ENCODE data around the gene CRYGN. TPM values are rescaled to one million over a fixed set of nuclear protein-coding genes. Genes with fewer than 3 reads are reported as not detected.
A peak's percentile ranks its signal among the peaks of the same experiment; 100 is the strongest.

CRYGN gene, protein sequence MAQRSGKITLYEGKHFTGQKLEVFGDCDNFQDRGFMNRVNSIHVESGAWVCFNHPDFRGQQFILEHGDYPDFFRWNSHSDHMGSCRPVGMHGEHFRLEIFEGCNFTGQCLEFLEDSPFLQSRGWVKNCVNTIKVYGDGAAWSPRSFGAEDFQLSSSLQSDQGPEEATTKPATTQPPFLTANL
- under 1 TPM in 1 of 3 donors, not detected in 2; 0.51 TPM for total RNA-seq
- long read RNA-seq, donor 1, result 0 reads
- long read RNA-seq, donor 2, result 0 reads

DNA sequence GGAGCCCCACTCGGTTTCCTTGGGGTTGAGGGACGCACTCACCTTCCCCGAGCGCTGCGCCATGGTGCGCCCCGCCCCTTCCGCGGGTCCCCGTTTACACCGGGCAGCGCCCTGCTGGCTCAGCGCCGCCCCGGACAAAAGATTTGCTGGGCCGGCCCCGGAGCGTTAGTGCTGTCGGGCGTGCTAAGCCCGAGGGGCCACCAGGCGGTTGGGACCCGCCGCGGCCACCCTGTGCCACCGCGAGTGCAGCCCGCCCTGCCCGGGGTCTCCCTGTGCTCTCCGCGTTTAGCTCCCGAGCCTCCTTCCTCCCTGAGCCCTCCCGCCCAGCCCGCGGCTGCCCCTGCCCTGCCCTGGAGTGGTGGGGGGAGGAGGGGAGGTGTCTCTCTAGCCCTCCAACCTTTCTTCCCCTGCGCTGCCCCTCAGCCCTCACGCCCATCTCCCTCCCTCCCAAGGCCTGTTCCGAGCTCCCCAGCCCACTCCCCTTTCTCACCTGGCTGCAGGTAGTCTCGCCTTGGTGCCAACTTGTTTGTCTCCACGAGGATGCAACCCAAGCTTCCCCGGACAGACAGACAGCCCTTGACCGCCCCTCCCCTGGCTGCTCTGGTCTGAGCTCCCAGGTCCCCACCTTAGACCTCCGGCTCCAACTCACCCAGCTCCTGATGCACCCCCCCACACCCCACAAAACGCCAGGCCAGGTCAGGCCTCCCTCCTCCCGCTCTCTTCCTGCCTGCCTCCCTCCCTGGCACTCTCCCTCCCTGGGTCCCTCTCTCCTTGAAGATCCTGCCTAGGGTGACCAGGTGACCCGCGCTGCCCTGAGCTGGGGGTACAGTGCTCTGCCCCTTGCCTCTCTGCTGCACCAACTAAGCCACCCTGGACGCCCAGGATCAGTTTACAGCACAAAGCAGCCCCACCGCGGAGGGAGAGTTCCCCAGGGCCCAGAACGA lies at the start of gene CRYGN:
Gene CRYGN (minus strand): TSS at position 287 of the 944 bp plus-strand sequence. CDS start 224 bp downstream, at position 63.
- TF ChIP-seq, protein P1, sequence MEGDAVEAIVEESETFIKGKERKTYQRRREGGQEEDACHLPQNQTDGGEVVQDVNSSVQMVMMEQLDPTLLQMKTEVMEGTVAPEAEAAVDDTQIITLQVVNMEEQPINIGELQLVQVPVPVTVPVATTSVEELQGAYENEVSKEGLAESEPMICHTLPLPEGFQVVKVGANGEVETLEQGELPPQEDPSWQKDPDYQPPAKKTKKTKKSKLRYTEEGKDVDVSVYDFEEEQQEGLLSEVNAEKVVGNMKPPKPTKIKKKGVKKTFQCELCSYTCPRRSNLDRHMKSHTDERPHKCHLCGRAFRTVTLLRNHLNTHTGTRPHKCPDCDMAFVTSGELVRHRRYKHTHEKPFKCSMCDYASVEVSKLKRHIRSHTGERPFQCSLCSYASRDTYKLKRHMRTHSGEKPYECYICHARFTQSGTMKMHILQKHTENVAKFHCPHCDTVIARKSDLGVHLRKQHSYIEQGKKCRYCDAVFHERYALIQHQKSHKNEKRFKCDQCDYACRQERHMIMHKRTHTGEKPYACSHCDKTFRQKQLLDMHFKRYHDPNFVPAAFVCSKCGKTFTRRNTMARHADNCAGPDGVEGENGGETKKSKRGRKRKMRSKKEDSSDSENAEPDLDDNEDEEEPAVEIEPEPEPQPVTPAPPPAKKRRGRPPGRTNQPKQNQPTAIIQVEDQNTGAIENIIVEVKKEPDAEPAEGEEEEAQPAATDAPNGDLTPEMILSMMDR (IDR thresholded peaks at IDR 0.05), result no peak
- intact Hi-C loops (cut with DNase I, micrococcal nuclease), result no loop called here
- Histone ChIP-seq H3K4me3 (no peak within 1 kb of the TSS), H3K36me3 (ENCODE audit: low read depth) (no peaks in the 10 kb centered on the region), H3K4me1 (ENCODE audit: low read depth) (peaks cover 7% of the 10 kb centered on the region), H3K9me3 (no peaks in the 10 kb centered on the region)
- ATAC-seq, result peak; percentile 34
- DNase-seq, result no peak

DNA sequence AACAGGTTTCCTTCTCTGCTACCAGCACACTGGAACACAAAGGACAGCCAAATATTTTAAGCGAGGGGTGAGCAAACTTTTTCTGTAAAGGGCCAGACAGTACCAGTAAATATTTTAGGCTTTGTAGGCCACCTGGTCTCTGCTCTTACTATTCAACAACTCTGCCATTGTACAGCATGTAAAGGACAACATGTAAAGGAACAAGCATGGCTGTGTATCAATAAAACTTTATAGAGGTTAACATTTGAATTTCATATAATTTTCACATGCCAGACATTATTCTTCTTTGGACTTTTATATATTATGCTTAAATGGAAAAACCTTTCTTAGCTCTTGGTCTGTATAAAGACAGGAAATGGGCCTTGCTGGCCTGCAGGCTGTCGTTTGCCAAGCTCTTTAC lies 49.6 kb upstream of the CRYGN start:
- TF ChIP-seq, protein P1 (IDR thresholded peaks at IDR 0.05), result no peak
- ATAC-seq (no peak), DNase-seq (no peak)
- Histone ChIP-seq H3K4me1 (ENCODE audit: low read depth) (no peaks in the 10 kb centered on the region), H3K4me3 (no peak overlapping the region), H3K36me3 (ENCODE audit: low read depth) (no peaks in the 10 kb centered on the region), H3K9me3 (no peaks in the 10 kb centered on the region)
- intact Hi-C loops (cut with DNase I, micrococcal nuclease), result no loop called here

DNA sequence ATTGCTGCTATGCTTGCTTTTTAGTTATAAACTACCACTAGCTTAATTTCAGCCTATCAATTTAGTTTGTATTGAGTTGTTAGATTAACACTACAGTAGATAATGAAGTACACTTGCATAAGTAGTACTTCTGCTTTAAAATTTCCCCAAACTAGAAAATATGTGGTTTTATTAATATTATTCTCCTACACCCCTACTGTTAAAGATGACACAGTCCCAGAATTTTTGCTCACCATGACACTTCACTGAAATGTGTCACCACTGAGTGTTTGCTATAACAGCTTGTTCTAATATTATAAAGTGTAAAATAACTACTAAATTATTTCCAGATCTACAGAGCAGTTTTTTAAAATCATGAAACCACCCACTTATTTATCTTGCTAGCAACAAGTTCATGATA lies 48.2 kb upstream of the CRYGN start:
- Histone ChIP-seq H3K4me3 (no peak overlapping the region), H3K36me3 (ENCODE audit: low read depth) (no peaks in the 10 kb centered on the region), H3K9me3 (no peaks in the 10 kb centered on the region), H3K4me1 (ENCODE audit: low read depth) (no peaks in the 10 kb centered on the region)
- intact Hi-C loops (cut with DNase I, micrococcal nuclease), result no loop called here
- DNase-seq (no peak), ATAC-seq (no peak)
- TF ChIP-seq, protein P1 (IDR thresholded peaks at IDR 0.05), result no peak

DNA sequence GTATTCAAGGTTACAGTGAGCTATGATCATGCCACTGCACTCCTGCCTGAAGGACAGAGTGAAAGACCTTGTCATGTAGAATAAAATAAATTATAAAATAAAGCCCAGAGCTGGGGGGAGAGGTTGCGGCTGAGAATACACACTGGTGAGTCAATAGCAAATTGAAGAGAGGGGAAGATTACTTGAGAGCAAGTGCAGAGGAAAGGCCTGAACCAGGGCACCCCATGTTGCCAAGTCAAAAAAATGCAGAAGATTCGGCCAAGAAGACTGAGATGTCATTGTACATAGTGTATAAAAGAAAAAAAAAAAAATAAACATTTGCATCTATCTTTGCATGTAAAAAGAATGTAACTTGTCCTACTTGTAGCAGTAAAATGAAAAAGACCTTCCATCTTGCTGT lies 47.3 kb upstream of the CRYGN start:
- TF ChIP-seq, protein P1 (IDR thresholded peaks at IDR 0.05), result no peak
- H3K4me1 ChIP-seq (ENCODE audit: low read depth), result no peaks in the 10 kb centered on the region
- ATAC-seq (no peak), DNase-seq (no peak)
- no peaks in the 10 kb centered on the region for H3K9me3 ChIP-seq
- intact Hi-C loops (cut with DNase I, micrococcal nuclease), result no loop called here
- H3K4me3 ChIP-seq, result no peak overlapping the region
- H3K36me3 ChIP-seq (ENCODE audit: low read depth), result no peaks in the 10 kb centered on the region

DNA sequence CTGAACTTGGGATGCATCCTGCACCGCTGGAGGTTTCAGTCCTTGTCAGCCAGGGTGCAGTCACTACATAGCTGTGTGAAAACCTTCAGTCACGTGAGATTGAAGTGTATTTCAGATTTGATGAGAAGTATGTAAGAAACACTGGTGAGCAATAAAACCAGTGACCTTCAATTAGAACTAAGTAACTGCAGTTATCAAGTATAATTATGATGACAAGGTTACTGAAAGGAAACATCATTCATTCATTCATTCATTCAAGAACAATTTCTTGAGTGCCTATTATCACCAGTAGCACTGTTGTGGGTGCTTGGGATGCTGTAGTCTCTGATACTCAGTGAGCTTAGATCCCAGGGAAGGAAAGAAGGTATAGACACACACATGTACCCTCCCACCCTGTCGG lies 46.1 kb upstream of the CRYGN start:
- TF ChIP-seq, protein P1 (IDR thresholded peaks at IDR 0.05), result no peak
- no peaks in the 10 kb centered on the region for H3K9me3 ChIP-seq
- no peak for ATAC-seq
- no peak overlapping the region for H3K4me3 ChIP-seq
- H3K4me1 ChIP-seq (ENCODE audit: low read depth), result no peaks in the 10 kb centered on the region
- no peaks in the 10 kb centered on the region for H3K36me3 ChIP-seq (ENCODE audit: low read depth)
- intact Hi-C loops (cut with DNase I, micrococcal nuclease), result no loop called here
- DNase-seq, result no peak
